DND-41 (cell line): Measurements from ENCODE around the gene ANO3.

ENCODE experiments used
- ATAC-seq: fragments of 200-7000 bp; cut with Tn5 transposase; 3 replicates; pipeline ENCODE4 v1.9.1; 2021; ENCODE audit warnings: low read depth; ENCODE audit not compliant: insufficient read depth
- DNase-seq: peaks from one replicate; pipeline ENCODE4 v3.0.0-alpha.2; 2020
- H2AFZ ChIP-seq: 2 replicates; pipeline ENCODE4 v1.6.0; 2012; ENCODE audit warnings: low read depth, low read length
- H3K27ac ChIP-seq: 2 replicates; pipeline ENCODE4 v1.5.1; 2012; ENCODE audit warnings: low read length, inconsistent platforms
- H3K27me3 ChIP-seq: fragments of 200-600 bp; sonication (generic); 2 replicates; pipeline ENCODE4 v1.6.0; 2012; ENCODE audit warnings: low read length, mild to moderate bottlenecking, inconsistent platforms; ENCODE audit not compliant: insufficient read depth, poor library complexity
- H3K36me3 ChIP-seq: 2 replicates; pipeline ENCODE4 v1.5.1; 2012; ENCODE audit warnings: low read length, inconsistent platforms; ENCODE audit not compliant: insufficient read depth
- H3K4me1 ChIP-seq: 2 replicates; pipeline ENCODE4 v1.5.1; 2012; ENCODE audit warnings: mild to moderate bottlenecking, low read length; ENCODE audit not compliant: insufficient read depth
- H3K4me2 ChIP-seq: 2 replicates; pipeline ENCODE4 v1.6.0; 2012; ENCODE audit warnings: mild to moderate bottlenecking, moderate library complexity, low read length, inconsistent platforms; ENCODE audit not compliant: insufficient read depth
- H3K4me3 ChIP-seq, 2 experiments: fragments of 200-600 bp in 1 of 2; shearing (Covaris generic) in 1 of 2; 2 replicates each; pipeline ENCODE4 v1.5.1; 2012 to 2016; ENCODE audit warnings: inconsistent platforms in 2 of 2, low read length in 2 of 2, mild to moderate bottlenecking in 2 of 2, low read depth in 1 of 2, moderate library complexity in 1 of 2
- H3K79me2 ChIP-seq: 2 replicates; pipeline ENCODE4 v1.6.0; 2012; ENCODE audit warnings: low read length, inconsistent platforms; ENCODE audit not compliant: insufficient read depth
- H3K9ac ChIP-seq: 2 replicates; pipeline ENCODE4 v1.6.0; 2012; ENCODE audit warnings: low read depth, mild to moderate bottlenecking, inconsistent platforms, low read length, moderate library complexity
- H3K9me3 ChIP-seq: 2 replicates; pipeline ENCODE4 v1.5.1; 2012; ENCODE audit warnings: low read length, moderate library complexity, mild to moderate bottlenecking, inconsistent platforms; ENCODE audit not compliant: insufficient read depth, severe bottlenecking
- H4K20me1 ChIP-seq: 2 replicates; pipeline ENCODE4 v1.6.0; 2012; ENCODE audit warnings: low read length; ENCODE audit not compliant: insufficient read depth
- CTCF ChIP-seq: IDR thresholded peaks from 2 replicates; pipeline ENCODE4 v1.5.1; 2012; ENCODE audit warnings: borderline replicate concordance, low read length, moderate library complexity, mild to moderate bottlenecking; ENCODE audit not compliant: poor library complexity, severe bottlenecking; ENCODE audit errors: extremely low read depth
- EZH2 ChIP-seq: IDR thresholded peaks from 3 replicates; pipeline ENCODE4 v1.6.1; 2012; ENCODE audit warnings: borderline replicate concordance, low read depth, mild to moderate bottlenecking, moderate library complexity, low read length, inconsistent platforms; ENCODE audit not compliant: severe bottlenecking

The ANO3 gene

DNA sequence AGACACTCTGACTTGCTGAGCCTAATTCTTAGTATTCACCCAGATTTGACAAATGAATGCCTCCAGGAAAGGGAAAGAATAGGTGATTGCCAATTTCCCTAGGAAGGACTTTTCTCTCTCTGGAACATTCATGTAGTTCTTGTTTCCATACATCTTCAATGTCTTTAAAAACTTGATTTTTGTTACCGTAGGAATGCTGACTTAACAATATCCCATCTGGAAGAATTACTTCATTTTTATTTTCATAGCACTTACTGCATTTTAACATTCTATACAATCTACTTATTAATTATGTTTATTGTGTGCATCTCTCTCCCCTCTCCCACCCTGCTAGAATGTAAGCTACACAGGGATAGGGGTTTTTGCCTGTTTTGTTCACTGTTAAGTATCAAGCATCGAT, 323.4 kb downstream of the ANO3 start:
- Histone ChIP-seq H3K9ac (no peak overlapping the region), H3K27me3 (no peaks in the 10 kb centered on the region), H3K4me3 (no peak overlapping the region), H3K9me3 (no peaks in the 10 kb centered on the region), H3K36me3 (no peaks in the 10 kb centered on the region), H4K20me1 (no peaks in the 10 kb centered on the region), H2AFZ (no peak overlapping the region), H3K4me2 (no peak overlapping the region), H3K79me2 (no peaks in the 10 kb centered on the region), H3K27ac (no peak overlapping the region), H3K4me1 (no peaks in the 10 kb centered on the region)
- ATAC-seq = no peak
- no peak for DNase-seq
- TF ChIP-seq CTCF (no peak), EZH2 (no peak)

- Histone ChIP-seq H3K4me3 (no peak overlapping the region), H3K9me3 (no peaks in the 10 kb centered on the region), H3K36me3 (no peaks in the 10 kb centered on the region), H3K79me2 (no peaks in the 10 kb centered on the region), H3K27me3 (no peaks in the 10 kb centered on the region), H4K20me1 (no peaks in the 10 kb centered on the region), H2AFZ (no peak overlapping the region), H3K4me1 (no peaks in the 10 kb centered on the region), H3K4me2 (no peak overlapping the region), H3K9ac (no peak overlapping the region), H3K27ac (no peak overlapping the region)
- DNase-seq (no peak), ATAC-seq (no peak)
- TF ChIP-seq EZH2 (no peak), CTCF (no peak)
Observed at GRCh38 chr11:26662916-26663315, 331.0 kb downstream of the ANO3 start.

GRCh38 chr11:26665036-26665435, 333.1 kb downstream of the ANO3 start:
- Histone ChIP-seq H3K4me2 (no peak overlapping the region), H2AFZ (no peak overlapping the region), H3K4me1 (no peaks in the 10 kb centered on the region), H3K9me3 (no peaks in the 10 kb centered on the region), H4K20me1 (no peaks in the 10 kb centered on the region), H3K27ac (no peak overlapping the region), H3K36me3 (no peaks in the 10 kb centered on the region), H3K9ac (no peak overlapping the region), H3K27me3 (no peaks in the 10 kb centered on the region), H3K79me2 (no peaks in the 10 kb centered on the region), H3K4me3 (no peak overlapping the region)
- TF ChIP-seq EZH2 (no peak), CTCF (no peak)
- no peak for ATAC-seq
- no peak for DNase-seq

- no peaks in the 10 kb centered on the region for H3K36me3 ChIP-seq
- H3K27me3 ChIP-seq = no peaks in the 10 kb centered on the region
- TF ChIP-seq EZH2 = no peak
- no peak for TF ChIP-seq CTCF
- no peak overlapping the region for H3K4me3 ChIP-seq
- no peaks in the 10 kb centered on the region for H3K9me3 ChIP-seq
- DNase-seq = no peak
- H3K27ac ChIP-seq = no peak overlapping the region
- H3K4me2 ChIP-seq = no peak overlapping the region
- no peak overlapping the region for H2AFZ ChIP-seq
- ATAC-seq = no peak
- no peak overlapping the region for H3K9ac ChIP-seq
- H4K20me1 ChIP-seq = no peaks in the 10 kb centered on the region
- H3K4me1 ChIP-seq = no peaks in the 10 kb centered on the region
- H3K79me2 ChIP-seq = no peaks in the 10 kb centered on the region
Observed at GRCh38 chr11:26665946-26666345, 334.0 kb downstream of the ANO3 start.
